Measurements from ENCODE around the gene ARF3. TPM values are rescaled to one million over a fixed set of nuclear protein-coding genes. Genes with fewer than 3 reads are reported as not detected.

ARF3 gene
- total and polyA plus RNA-seq, 2 of the 13 experiments (the other 11 are each of a cell fraction or from before 2014, with no cell fraction given): 53.8 to 57.9 TPM

DNA sequence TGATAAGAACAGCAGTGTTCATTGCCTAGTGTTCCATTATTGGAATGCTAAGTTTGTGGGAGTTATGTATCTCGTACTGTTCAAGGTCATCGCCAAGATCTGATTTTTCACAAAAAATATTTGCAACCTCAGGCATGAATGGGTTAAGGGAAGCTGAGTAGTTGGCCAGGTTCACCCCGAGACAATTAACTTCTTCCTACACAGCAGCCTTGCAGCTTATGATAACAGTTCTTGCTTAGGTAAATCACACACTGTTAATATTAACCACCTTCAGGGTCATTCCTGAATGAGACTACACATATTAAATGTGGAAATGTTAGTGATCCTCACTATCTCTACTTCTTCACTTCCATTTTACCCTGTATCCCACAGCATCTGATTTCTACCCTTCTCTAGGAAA lies 50.0 kb downstream of the ARF3 start (continued):
- TF ChIP-seq, protein P1, sequence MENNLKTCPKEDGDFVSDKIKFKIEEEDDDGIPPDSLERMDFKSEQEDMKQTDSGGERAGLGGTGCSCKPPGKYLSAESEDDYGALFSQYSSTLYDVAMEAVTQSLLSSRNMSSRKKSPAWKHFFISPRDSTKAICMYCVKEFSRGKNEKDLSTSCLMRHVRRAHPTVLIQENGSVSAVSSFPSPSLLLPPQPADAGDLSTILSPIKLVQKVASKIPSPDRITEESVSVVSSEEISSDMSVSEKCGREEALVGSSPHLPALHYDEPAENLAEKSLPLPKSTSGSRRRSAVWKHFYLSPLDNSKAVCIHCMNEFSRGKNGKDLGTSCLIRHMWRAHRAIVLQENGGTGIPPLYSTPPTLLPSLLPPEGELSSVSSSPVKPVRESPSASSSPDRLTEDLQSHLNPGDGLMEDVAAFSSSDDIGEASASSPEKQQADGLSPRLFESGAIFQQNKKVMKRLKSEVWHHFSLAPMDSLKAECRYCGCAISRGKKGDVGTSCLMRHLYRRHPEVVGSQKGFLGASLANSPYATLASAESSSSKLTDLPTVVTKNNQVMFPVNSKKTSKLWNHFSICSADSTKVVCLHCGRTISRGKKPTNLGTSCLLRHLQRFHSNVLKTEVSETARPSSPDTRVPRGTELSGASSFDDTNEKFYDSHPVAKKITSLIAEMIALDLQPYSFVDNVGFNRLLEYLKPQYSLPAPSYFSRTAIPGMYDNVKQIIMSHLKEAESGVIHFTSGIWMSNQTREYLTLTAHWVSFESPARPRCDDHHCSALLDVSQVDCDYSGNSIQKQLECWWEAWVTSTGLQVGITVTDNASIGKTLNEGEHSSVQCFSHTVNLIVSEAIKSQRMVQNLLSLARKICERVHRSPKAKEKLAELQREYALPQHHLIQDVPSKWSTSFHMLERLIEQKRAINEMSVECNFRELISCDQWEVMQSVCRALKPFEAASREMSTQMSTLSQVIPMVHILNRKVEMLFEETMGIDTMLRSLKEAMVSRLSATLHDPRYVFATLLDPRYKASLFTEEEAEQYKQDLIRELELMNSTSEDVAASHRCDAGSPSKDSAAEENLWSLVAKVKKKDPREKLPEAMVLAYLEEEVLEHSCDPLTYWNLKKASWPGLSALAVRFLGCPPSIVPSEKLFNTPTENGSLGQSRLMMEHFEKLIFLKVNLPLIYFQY (CRISPR knock-in tag; IDR thresholded peaks at IDR 0.05; ENCODE audit: borderline replicate concordance): no peak
- TF ChIP-seq NONO (IDR thresholded peaks at IDR 0.05): no peak
- TF ChIP-seq NONO (CRISPR knock-in tag; conservative IDR thresholded peaks at IDR 0.05): no peak
- TF ChIP-seq ZNF10 (CRISPR knock-in tag; IDR thresholded peaks at IDR 0.05; ENCODE audit: borderline replicate concordance, low read depth): no peak
- no peak for TF ChIP-seq TEAD3 (CRISPR knock-in tag; optimal IDR thresholded peaks at IDR 0.05; ENCODE audit: borderline replicate concordance)
- TF ChIP-seq STAT5B (CRISPR knock-in tag; IDR thresholded peaks at IDR 0.05): no peak
- TF ChIP-seq KDM6A (CRISPR knock-in tag; IDR thresholded peaks at IDR 0.05; ENCODE audit: low read depth): no peak
- no peak; the same call in 1 of the 2 replicates for TF ChIP-seq SALL1 (CRISPR knock-in tag; IDR thresholded peaks at IDR 0.05)
- TF ChIP-seq ZNF232 (CRISPR knock-in tag; IDR thresholded peaks at IDR 0.05; ENCODE audit: borderline replicate concordance): no peak
- TF ChIP-seq FOXA3 (CRISPR knock-in tag; IDR thresholded peaks at IDR 0.05): peak; percentile 60; the same call in 1 of the 2 replicates
- TF ChIP-seq ZNF468 (CRISPR knock-in tag; IDR thresholded peaks at IDR 0.05): no peak
- peak; percentile 21; the same call in 1 of the 2 replicates for TF ChIP-seq KAT8 (CRISPR knock-in tag; IDR thresholded peaks at IDR 0.05)
- peak; percentile 56; the same call in 1 of the 2 replicates for TF ChIP-seq RXRB (CRISPR knock-in tag; IDR thresholded peaks at IDR 0.05; ENCODE audit: borderline replicate concordance)
- TF ChIP-seq, protein P2, sequence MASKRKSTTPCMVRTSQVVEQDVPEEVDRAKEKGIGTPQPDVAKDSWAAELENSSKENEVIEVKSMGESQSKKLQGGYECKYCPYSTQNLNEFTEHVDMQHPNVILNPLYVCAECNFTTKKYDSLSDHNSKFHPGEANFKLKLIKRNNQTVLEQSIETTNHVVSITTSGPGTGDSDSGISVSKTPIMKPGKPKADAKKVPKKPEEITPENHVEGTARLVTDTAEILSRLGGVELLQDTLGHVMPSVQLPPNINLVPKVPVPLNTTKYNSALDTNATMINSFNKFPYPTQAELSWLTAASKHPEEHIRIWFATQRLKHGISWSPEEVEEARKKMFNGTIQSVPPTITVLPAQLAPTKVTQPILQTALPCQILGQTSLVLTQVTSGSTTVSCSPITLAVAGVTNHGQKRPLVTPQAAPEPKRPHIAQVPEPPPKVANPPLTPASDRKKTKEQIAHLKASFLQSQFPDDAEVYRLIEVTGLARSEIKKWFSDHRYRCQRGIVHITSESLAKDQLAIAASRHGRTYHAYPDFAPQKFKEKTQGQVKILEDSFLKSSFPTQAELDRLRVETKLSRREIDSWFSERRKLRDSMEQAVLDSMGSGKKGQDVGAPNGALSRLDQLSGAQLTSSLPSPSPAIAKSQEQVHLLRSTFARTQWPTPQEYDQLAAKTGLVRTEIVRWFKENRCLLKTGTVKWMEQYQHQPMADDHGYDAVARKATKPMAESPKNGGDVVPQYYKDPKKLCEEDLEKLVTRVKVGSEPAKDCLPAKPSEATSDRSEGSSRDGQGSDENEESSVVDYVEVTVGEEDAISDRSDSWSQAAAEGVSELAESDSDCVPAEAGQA (IDR thresholded peaks at IDR 0.05; ENCODE audit: low read depth): no peak
- TF ChIP-seq, protein P2 (CRISPR knock-in tag; IDR thresholded peaks at IDR 0.05; ENCODE audit: borderline replicate concordance): no peak
- TF ChIP-seq BCL6 (CRISPR knock-in tag; IDR thresholded peaks at IDR 0.05): peak; percentile 55
- no peak for TF ChIP-seq ZNF841 (CRISPR knock-in tag; IDR thresholded peaks at IDR 0.05; ENCODE audit: borderline replicate concordance)
- TF ChIP-seq, protein P3, sequence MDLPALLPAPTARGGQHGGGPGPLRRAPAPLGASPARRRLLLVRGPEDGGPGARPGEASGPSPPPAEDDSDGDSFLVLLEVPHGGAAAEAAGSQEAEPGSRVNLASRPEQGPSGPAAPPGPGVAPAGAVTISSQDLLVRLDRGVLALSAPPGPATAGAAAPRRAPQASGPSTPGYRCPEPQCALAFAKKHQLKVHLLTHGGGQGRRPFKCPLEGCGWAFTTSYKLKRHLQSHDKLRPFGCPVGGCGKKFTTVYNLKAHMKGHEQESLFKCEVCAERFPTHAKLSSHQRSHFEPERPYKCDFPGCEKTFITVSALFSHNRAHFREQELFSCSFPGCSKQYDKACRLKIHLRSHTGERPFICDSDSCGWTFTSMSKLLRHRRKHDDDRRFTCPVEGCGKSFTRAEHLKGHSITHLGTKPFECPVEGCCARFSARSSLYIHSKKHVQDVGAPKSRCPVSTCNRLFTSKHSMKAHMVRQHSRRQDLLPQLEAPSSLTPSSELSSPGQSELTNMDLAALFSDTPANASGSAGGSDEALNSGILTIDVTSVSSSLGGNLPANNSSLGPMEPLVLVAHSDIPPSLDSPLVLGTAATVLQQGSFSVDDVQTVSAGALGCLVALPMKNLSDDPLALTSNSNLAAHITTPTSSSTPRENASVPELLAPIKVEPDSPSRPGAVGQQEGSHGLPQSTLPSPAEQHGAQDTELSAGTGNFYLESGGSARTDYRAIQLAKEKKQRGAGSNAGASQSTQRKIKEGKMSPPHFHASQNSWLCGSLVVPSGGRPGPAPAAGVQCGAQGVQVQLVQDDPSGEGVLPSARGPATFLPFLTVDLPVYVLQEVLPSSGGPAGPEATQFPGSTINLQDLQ (CRISPR knock-in tag; IDR thresholded peaks at IDR 0.05): no peak

All from HepG2 (cell line).